HG03066 (cell line): Measurements from ENCODE around the gene BMP7.
"Not testable (repeated sequence)": the region's sequence is repeated elsewhere in the genome, so short reads cannot be mapped to it uniquely, and the experiment has no call there.

Source experiments
- ATAC-seq: cut with Tn5 transposase; IDR thresholded peaks from one replicate; pipeline ENCODE4 v1.9.1; 2021; ENCODE audit warnings: low read depth; ENCODE audit not compliant: unreplicated experiment

Gene BMP7

GRCh38 chr20:57268399-57269076, 2.1 kb upstream of the BMP7 start:
- ATAC-seq: no peak

GRCh38 chr20:57267158-57267821, 849 bp upstream of the BMP7 start:
- ATAC-seq: no peak

GRCh38 chr20:57265997-57266290, 497 bp downstream of the BMP7 start:
- ATAC-seq: no peak

GRCh38 chr20:57265336-57265996, 975 bp downstream of the BMP7 start:
- no peak for ATAC-seq

- not testable (repeated sequence) for ATAC-seq
These were observed 1.5 kb downstream of the BMP7 start for GRCh38 chr20:57264908-57265335.

GRCh38 chr20:57263801-57264792, 2.3 kb downstream of the BMP7 start:
- no peak for ATAC-seq

GRCh38 chr20:57262784-57263609, 3.4 kb downstream of the BMP7 start:
- ATAC-seq: no peak

GRCh38 chr20:57262301-57262700, 4.1 kb downstream of the BMP7 start:
- ATAC-seq: no peak

- ATAC-seq: no peak
These were observed 4.8 kb downstream of the BMP7 start for GRCh38 chr20:57261457-57262251.

GRCh38 chr20:57260934-57261333, 5.5 kb downstream of the BMP7 start:
- no peak for ATAC-seq

- no peak for ATAC-seq
These were observed 6.2 kb downstream of the BMP7 start for GRCh38 chr20:57259938-57260921.

GRCh38 chr20:57259121-57259937, 7.1 kb downstream of the BMP7 start:
- no peak for ATAC-seq

- no peak for ATAC-seq
These were observed 8.6 kb downstream of the BMP7 start for GRCh38 chr20:57257701-57258453.

GRCh38 chr20:57256908-57257307, 9.5 kb downstream of the BMP7 start:
- ATAC-seq: no peak

- ATAC-seq: no peak
These were observed 10.2 kb downstream of the BMP7 start for GRCh38 chr20:57256205-57256604.

GRCh38 chr20:57255183-57255582, 11.3 kb downstream of the BMP7 start:
- no peak for ATAC-seq
